ENCODE data around the gene ABHD8. TPM values are rescaled to one million over a fixed set of nuclear protein-coding genes. Genes with fewer than 3 reads are reported as not detected.

Gene ABHD8
- total and polyA plus RNA-seq, 2 experiments from 2014 or later = 8.7 to 19.1 TPM

DNA sequence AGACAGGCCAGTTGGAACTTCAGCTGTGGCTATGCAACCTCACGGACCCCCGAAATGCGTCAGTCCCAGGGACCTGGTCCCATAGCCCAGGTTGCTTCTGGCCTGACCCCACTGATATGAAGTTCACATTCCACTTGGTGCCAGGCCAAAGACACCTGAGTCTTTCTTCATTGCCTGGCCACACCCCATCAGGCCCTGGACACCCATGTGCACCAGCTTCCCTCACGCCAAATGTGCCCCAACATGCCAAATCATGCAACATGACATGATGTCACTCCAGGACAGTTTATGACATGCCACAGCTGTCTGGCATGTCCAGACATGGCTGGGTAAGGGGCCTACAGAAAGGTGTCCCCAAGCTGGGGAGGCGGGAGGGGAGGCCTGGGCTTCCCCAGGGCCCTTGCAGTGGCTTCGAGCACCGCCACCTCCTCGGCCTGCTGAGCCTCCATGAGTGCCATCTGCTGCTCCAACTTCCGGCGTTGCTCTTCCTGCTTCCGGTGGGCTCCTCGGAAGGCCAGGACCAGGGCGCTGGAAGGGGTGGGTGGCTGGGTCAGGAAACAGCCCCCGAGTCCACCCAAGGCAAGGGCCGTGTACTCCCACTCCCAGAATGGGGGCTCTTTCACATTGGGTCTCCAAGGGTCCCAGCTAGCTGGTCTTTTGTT is 53.2 kb downstream of the ABHD8 start:
- no peaks in the 10 kb centered on the region for H3K9me2 ChIP-seq (ENCODE audit: insufficient read depth)
- DNase-seq = no peak
- no peak overlapping the region for H3K4me3 ChIP-seq

DNA sequence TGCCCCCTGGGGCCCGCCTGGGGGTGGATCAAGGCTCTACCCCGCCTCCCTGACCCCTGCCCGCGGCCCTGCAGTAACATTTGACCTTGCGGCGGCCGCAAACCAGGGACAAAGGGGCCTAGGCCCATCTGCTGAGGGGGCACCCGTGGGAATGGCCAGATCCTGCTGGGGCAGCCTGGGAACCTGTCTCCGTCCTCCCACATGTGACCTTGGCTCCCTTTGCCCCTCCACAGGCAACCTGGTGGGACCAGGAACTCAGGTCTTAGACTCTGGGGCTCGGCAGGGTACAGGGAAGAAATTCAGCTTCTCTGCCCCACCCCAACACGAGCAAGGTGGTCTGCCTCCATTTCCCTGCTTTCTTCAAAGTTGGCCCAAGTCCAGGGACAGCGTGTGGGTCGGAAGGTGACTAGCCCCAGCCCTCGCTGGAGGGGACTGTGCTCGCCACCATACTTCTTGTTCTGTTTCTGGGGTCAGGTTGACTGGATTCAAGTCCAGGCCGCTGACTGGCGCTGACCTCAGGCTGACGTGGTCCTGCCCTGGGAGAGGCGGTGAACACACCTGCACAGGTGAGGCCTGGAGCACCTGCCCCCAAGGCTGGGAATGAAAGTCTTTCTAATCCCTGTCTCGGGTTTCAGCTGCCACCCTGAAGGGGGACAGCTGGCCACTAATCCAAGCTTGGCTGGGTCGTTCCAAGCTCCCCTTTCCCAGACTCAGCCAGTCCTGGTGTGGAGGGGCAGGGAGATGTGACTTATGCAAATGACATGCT is 55.0 kb downstream of the ABHD8 start:
- Histone ChIP-seq H4K20me1 (ENCODE audit: insufficient read depth) (no peaks in the 10 kb centered on the region), H3K79me2 (ENCODE audit: insufficient read depth) (peaks cover 19% of the 10 kb centered on the region), H3K36me3 (ENCODE audit: low read depth) (no peaks in the 10 kb centered on the region), H3K4me2 (ENCODE audit: unreplicated experiment) (no peak overlapping the region), H3K4me3 (no peak overlapping the region), H3K4me1 (ENCODE audit: insufficient read depth) (peaks cover 13% of the 10 kb centered on the region), H3K9me3 (ENCODE audit: low read depth) (no peaks in the 10 kb centered on the region), H3K27me3 (replicated peaks; ENCODE audit: insufficient read depth) (no peaks in the 10 kb centered on the region), H2AFZ (no peak overlapping the region), H3K27ac (no peak overlapping the region), H3K9ac (no peak overlapping the region), H3K9me2 (ENCODE audit: insufficient read depth) (no peaks in the 10 kb centered on the region), H3F3A (ENCODE audit: insufficient read depth) (no peaks in the 10 kb centered on the region)
- no peak for DNase-seq
- in situ Hi-C loops (cut with MboI) = no loop called here
- TF ChIP-seq EZH2phosphoT487 (IDR thresholded peaks at IDR 0.05; ENCODE audit: insufficient read depth, low read depth) (no peak), EZH2 (IDR thresholded peaks at IDR 0.05; ENCODE audit: insufficient read depth, poor library complexity, severe bottlenecking) (no peak)
- WGBS, 2 experiments (ENCODE audit: low coverage in 1 of 2, low lambda C conversion rate in 2 of 2, missing lambda C conversion rate in 2 of 2) = 76 to 78% methylated on average over 18 to 21 of the region's 21 CpGs

More for the DNA sequence above, 53.2 kb downstream of the ABHD8 start:
- Histone ChIP-seq H2AFZ (no peak overlapping the region), H3K79me2 (ENCODE audit: insufficient read depth) (peaks cover 1% of the 10 kb centered on the region; the same call in 1 of the 2 replicates), H3F3A (ENCODE audit: insufficient read depth) (no peaks in the 10 kb centered on the region), H3K9ac (no peak overlapping the region), H3K27me3 (replicated peaks; ENCODE audit: insufficient read depth) (no peaks in the 10 kb centered on the region), H3K4me1 (ENCODE audit: insufficient read depth) (peaks cover 10% of the 10 kb centered on the region), H3K9me3 (ENCODE audit: low read depth) (no peaks in the 10 kb centered on the region), H4K20me1 (ENCODE audit: insufficient read depth) (no peaks in the 10 kb centered on the region), H3K36me3 (ENCODE audit: low read depth) (no peaks in the 10 kb centered on the region), H3K27ac (no peak overlapping the region), H3K4me2 (ENCODE audit: unreplicated experiment) (no peak overlapping the region)
- WGBS, 2 experiments (ENCODE audit: low coverage in 1 of 2, low lambda C conversion rate in 2 of 2, missing lambda C conversion rate in 2 of 2) = 84 to 85% methylated on average over 14 of the region's 15 CpGs
- in situ Hi-C loops (cut with MboI) = no loop called here
- TF ChIP-seq EZH2phosphoT487 (IDR thresholded peaks at IDR 0.05; ENCODE audit: insufficient read depth, low read depth) (no peak), EZH2 (IDR thresholded peaks at IDR 0.05; ENCODE audit: insufficient read depth, poor library complexity, severe bottlenecking) (no peak)

DNA sequence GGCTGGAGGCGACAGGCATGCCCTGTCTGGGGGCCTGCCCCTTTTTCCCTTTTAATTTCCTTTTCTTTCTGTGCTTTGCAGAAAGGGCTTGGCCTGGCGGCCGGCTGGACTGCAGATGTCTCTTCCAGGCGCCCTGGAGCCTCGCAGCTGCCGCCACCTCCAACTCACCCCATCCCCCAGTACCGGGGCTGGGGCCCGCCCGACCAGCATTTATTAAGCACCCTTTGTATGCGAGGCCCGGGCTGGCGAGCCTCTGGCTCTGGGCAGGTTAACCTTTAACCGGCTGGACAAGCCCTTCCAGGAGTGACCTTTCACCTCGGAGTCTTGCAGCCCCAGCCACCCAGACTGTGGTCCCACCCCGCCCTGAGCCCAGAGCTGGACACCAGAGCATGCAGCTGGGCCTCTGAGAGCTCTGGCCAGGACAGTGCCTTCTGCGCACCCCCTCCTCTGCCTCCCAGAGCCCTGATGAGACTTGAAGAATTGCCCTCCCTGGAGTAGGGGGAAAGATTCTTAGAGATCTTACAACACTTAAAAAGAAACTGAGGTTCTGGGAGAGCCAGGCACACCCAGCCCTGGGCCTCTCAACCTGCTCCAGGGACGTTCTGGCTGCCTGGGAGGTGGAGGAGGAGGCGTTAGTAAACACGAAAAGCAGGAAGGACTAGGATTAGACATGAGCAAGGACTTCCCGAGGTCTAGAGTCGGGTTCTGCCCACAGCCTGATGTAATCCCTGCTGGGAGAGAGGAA is 56.4 kb downstream of the ABHD8 start:
- Histone ChIP-seq H4K20me1 (ENCODE audit: insufficient read depth) (no peaks in the 10 kb centered on the region), H3K4me3 (peak overlapping the region; percentile 66), H2AFZ (peak overlapping the region; percentile 83), H3F3A (ENCODE audit: insufficient read depth) (0 out of 2 replicates have a peak, but pooled peaks cover 3% of the 10 kb centered on the region), H3K36me3 (ENCODE audit: low read depth) (no peaks in the 10 kb centered on the region), H3K79me2 (ENCODE audit: insufficient read depth) (peaks cover 33% of the 10 kb centered on the region), H3K27ac (0 out of 2 replicates have a peak overlapping the region, but pooled peaks have one; percentile 4), H3K4me2 (ENCODE audit: unreplicated experiment) (peak overlapping the region; percentile 67), H3K9me3 (ENCODE audit: low read depth) (no peaks in the 10 kb centered on the region), H3K27me3 (replicated peaks; ENCODE audit: insufficient read depth) (no peaks in the 10 kb centered on the region), H3K9me2 (ENCODE audit: insufficient read depth) (no peaks in the 10 kb centered on the region), H3K4me1 (ENCODE audit: insufficient read depth) (peaks cover 20% of the 10 kb centered on the region), H3K9ac (peak overlapping the region; percentile 67)
- no peak for TF ChIP-seq EZH2 (IDR thresholded peaks at IDR 0.05; ENCODE audit: insufficient read depth, poor library complexity, severe bottlenecking)
- no peak for TF ChIP-seq EZH2phosphoT487 (IDR thresholded peaks at IDR 0.05; ENCODE audit: insufficient read depth, low read depth)
- in situ Hi-C loops (cut with MboI) = no loop called here
- WGBS, 2 experiments (ENCODE audit: low coverage in 1 of 2, low lambda C conversion rate in 2 of 2, missing lambda C conversion rate in 2 of 2) = 20 to 21% methylated on average over 21 of the region's 21 CpGs
- peak; percentile 59 for DNase-seq

DNA sequence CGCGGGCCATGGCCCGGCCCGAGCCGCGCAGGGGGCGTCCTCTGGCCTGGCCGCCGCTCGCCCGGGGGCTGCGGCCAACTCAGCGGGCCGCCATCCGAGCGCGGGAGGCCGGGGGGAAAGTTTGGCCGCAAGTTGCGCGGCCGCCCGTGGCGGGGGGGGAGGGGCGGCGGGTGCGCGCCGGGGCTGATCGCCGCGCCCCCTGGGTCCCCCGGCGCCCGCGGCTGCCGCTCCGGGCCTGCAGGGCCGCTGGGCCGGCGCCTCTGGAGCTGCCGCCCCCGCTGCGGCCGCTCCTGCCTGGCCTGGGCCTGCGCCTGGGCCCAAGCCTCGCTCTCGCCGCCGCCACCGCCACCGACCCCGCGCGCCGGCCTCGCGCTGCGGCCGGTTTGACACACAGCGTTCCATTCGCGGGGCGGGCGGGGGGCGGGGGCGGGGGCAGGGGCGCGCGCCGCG is 57.7 kb downstream of the ABHD8 start, which contains the start of gene NR2F6:
Gene NR2F6 (minus strand): TSS at position 385 of the 450 bp plus-strand sequence. CDS start 699 bp downstream, outside the sequence.
- Histone ChIP-seq H3K9me2 (ENCODE audit: insufficient read depth) (no peaks in the 10 kb centered on the region), H3K79me2 (ENCODE audit: insufficient read depth) (peaks cover 46% of the 10 kb centered on the region), H2AFZ (peak within 1 kb of the TSS; percentile 83), H3K4me3 (peak within 1 kb of the TSS; percentile 92), H3K27me3 (replicated peaks; ENCODE audit: insufficient read depth) (no peaks in the 10 kb centered on the region), H3K27ac (0 out of 2 replicates have a peak within 1 kb of the TSS, but pooled peaks have one; percentile 4), H3K9ac (peak within 1 kb of the TSS; percentile 79), H3K4me1 (ENCODE audit: insufficient read depth) (peaks cover 26% of the 10 kb centered on the region), H3F3A (ENCODE audit: insufficient read depth) (0 out of 2 replicates have a peak, but pooled peaks cover 3% of the 10 kb centered on the region), H4K20me1 (ENCODE audit: insufficient read depth) (no peaks in the 10 kb centered on the region), H3K36me3 (ENCODE audit: low read depth) (no peaks in the 10 kb centered on the region), H3K9me3 (ENCODE audit: low read depth) (no peaks in the 10 kb centered on the region), H3K4me2 (ENCODE audit: unreplicated experiment) (peak within 1 kb of the TSS; percentile 94)
- in situ Hi-C loops (cut with MboI) = no loop called here
- WGBS, 2 experiments (ENCODE audit: low coverage in 1 of 2, low lambda C conversion rate in 2 of 2, missing lambda C conversion rate in 2 of 2) = no CpG with 5 or more reads among the region's 72 CpGs
- no peak for DNase-seq
- TF ChIP-seq EZH2phosphoT487 (IDR thresholded peaks at IDR 0.05; ENCODE audit: insufficient read depth, low read depth) (no peak), EZH2 (IDR thresholded peaks at IDR 0.05; ENCODE audit: insufficient read depth, poor library complexity, severe bottlenecking) (no peak)

Measured in GM23248 (cell line).